Osteoblast (primary cell): ENCODE measurements around the gene GARIN3. TPM values are rescaled to one million over a fixed set of nuclear protein-coding genes. Genes with fewer than 3 reads are reported as not detected.
"Not testable (repeated sequence)": the region's sequence is repeated elsewhere in the genome, so short reads cannot be mapped to it uniquely, and the experiment has no call there.

Experiments
- DNase-seq: peaks from one replicate; pipeline ENCODE4 v3.0.0; 2011; ENCODE audit warnings: low spot score, mixed read lengths; ENCODE audit not compliant: insufficient read length; ENCODE audit errors: missing footprints
- H2AFZ ChIP-seq: 2 replicates; pipeline ENCODE4 v1.6.0; 2011; ENCODE audit warnings: mild to moderate bottlenecking, low read length
- H3K27ac ChIP-seq: 2 replicates; pipeline ENCODE4 v1.5.1; 2011; ENCODE audit warnings: mild to moderate bottlenecking, low read depth, low read length, moderate library complexity
- H3K27me3 ChIP-seq: 2 replicates; pipeline ENCODE4 v1.6.0; 2012; ENCODE audit warnings: mild to moderate bottlenecking, control low read depth, inconsistent platforms, low read length, moderate library complexity; ENCODE audit not compliant: insufficient read depth
- H3K36me3 ChIP-seq: 2 replicates; pipeline ENCODE4 v1.5.1; 2011; ENCODE audit warnings: mild to moderate bottlenecking, low read length, control low read depth, moderate library complexity; ENCODE audit not compliant: insufficient read depth
- H3K4me1 ChIP-seq: 2 replicates; pipeline ENCODE4 v1.5.1; 2011; ENCODE audit warnings: mild to moderate bottlenecking, low read length, control low read depth, moderate library complexity; ENCODE audit not compliant: insufficient read depth
- H3K4me2 ChIP-seq: 2 replicates; pipeline ENCODE4 v1.6.0; 2011; ENCODE audit warnings: mild to moderate bottlenecking, low read length; ENCODE audit not compliant: insufficient read depth
- H3K4me3 ChIP-seq: fragments of 200-600 bp; sonication (generic); 3 replicates; pipeline ENCODE4 v1.5.1; 2012; ENCODE audit warnings: mild to moderate bottlenecking, low read length, inconsistent platforms; ENCODE audit not compliant: insufficient read depth
- H3K79me2 ChIP-seq: 2 replicates; pipeline ENCODE4 v1.6.0; 2012; ENCODE audit warnings: mild to moderate bottlenecking, low read length, control low read depth, inconsistent platforms; ENCODE audit not compliant: insufficient read depth
- H3K9me3 ChIP-seq: 2 replicates; pipeline ENCODE4 v1.5.1; 2011; ENCODE audit warnings: low read depth, low read length, control low read depth
- H4K20me1 ChIP-seq: 2 replicates; pipeline ENCODE4 v1.6.0; 2012; ENCODE audit warnings: mild to moderate bottlenecking, low read length, control low read depth; ENCODE audit not compliant: insufficient read depth
- CTCF ChIP-seq: IDR thresholded peaks from 2 replicates; pipeline ENCODE4 v1.5.1; 2011; ENCODE audit warnings: mild to moderate bottlenecking, low read depth, low read length, moderate library complexity; ENCODE audit errors: extremely low read depth
- total RNA-seq: library from RNA; depleted of rRNA; stranded (reverse); fragments of >200 nt; gene quantifications from 2 replicates; pipeline ENCODE4 v1.2.3, GENCODE V29; 2012

The GARIN3 gene
- total RNA-seq, 1 donor = not detected

GRCh38 chr5:157214415-157214814 lies 48.4 kb upstream of the GARIN3 start:
- Histone ChIP-seq H2AFZ (no peak overlapping the region), H3K4me3 (no peak overlapping the region), H4K20me1 (no peaks in the 10 kb centered on the region), H3K27ac (no peak overlapping the region), H3K27me3 (peaks cover 4% of the 10 kb centered on the region), H3K79me2 (no peaks in the 10 kb centered on the region), H3K9me3 (no peaks in the 10 kb centered on the region), H3K4me1 (no peaks in the 10 kb centered on the region), H3K4me2 (no peak overlapping the region), H3K36me3 (no peaks in the 10 kb centered on the region)
- TF ChIP-seq CTCF = no peak
- DNase-seq = peak; percentile 56

- Histone ChIP-seq H4K20me1 (no peaks in the 10 kb centered on the region), H3K4me2 (no peak overlapping the region), H2AFZ (no peak overlapping the region), H3K36me3 (no peaks in the 10 kb centered on the region), H3K27me3 (peaks cover 4% of the 10 kb centered on the region), H3K4me3 (no peak overlapping the region), H3K4me1 (no peaks in the 10 kb centered on the region), H3K27ac (no peak overlapping the region), H3K9me3 (no peaks in the 10 kb centered on the region), H3K79me2 (no peaks in the 10 kb centered on the region)
- no peak for TF ChIP-seq CTCF
- DNase-seq = no peak
Measured at GRCh38 chr5:157213527-157214243, 47.6 kb upstream of the GARIN3 start.

- no peak for DNase-seq
- TF ChIP-seq CTCF = no peak
- no peaks in the 10 kb centered on the region for H3K79me2 ChIP-seq
- H3K36me3 ChIP-seq = no peaks in the 10 kb centered on the region
- no peaks in the 10 kb centered on the region for H3K9me3 ChIP-seq
- H3K4me1 ChIP-seq = no peaks in the 10 kb centered on the region
- no peaks in the 10 kb centered on the region for H4K20me1 ChIP-seq
- no peak overlapping the region for H3K4me3 ChIP-seq
- H3K27me3 ChIP-seq = peaks cover 4% of the 10 kb centered on the region
- H2AFZ ChIP-seq = no peak overlapping the region
- H3K27ac ChIP-seq = no peak overlapping the region
- no peak overlapping the region for H3K4me2 ChIP-seq
Measured at GRCh38 chr5:157212307-157212706, 46.2 kb upstream of the GARIN3 start.

- H3K4me1 ChIP-seq, H3K79me2 ChIP-seq, H3K9me3 ChIP-seq: not testable (repeated sequence)
Measured at GRCh38 chr5:157210652-157211051, 44.6 kb upstream of the GARIN3 start.

More at GRCh38 chr5:157210652-157211051, 44.6 kb upstream of the GARIN3 start:
- peak overlapping the region; percentile 12 for H3K4me2 ChIP-seq
- not testable (repeated sequence) for DNase-seq, H3K27ac ChIP-seq, H3K27me3 ChIP-seq, H3K4me3 ChIP-seq, H2AFZ ChIP-seq, H4K20me1 ChIP-seq, H3K36me3 ChIP-seq
